ENCODE results near the gene FOXC1. TPM values are rescaled to one million over a fixed set of nuclear protein-coding genes. Genes with fewer than 3 reads are reported as not detected.

Gene FOXC1
- total RNA-seq, 1 donor from 2014 or later, result 4.9 TPM

- H3K27ac ChIP-seq, result no peak overlapping the region
- no peak for DNase-seq
- H3K4me3 ChIP-seq, result no peak overlapping the region
- no peaks in the 10 kb centered on the region for H3K4me1 ChIP-seq
- no peaks in the 10 kb centered on the region for H3K9me3 ChIP-seq
- intact Hi-C loops (cut with DNase I), result no loop called here
- no peaks in the 10 kb centered on the region for H3K36me3 ChIP-seq
- no peak for ATAC-seq
- H3K27me3 ChIP-seq, result no peaks in the 10 kb centered on the region
- TF ChIP-seq CTCF (IDR thresholded peaks at IDR 0.05), result no peak
Measured at GRCh38 chr6:1585669-1586049, 24.1 kb upstream of the FOXC1 start.

DNA sequence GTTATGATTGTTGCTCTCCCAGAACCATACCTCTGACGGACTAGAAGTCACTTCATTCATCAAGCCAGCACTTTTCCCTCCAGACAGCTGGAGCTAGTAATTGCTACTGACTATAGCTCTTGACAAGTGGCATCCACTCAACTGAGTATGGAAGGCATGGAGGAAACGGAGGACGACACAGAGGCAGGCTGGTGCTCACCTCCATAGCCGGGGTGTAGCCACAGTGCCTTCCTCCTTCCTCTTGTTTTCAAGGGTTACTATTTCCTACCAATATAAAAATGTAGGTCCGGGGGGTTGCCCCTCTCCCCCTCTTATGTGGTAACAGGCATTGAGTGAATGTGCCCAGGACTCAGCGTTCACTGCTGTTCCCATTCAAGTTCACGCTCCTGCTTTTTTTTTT, 23.5 kb upstream of the FOXC1 start:
- intact Hi-C loops (cut with DNase I), result no loop called here
- H3K9me3 ChIP-seq, result no peaks in the 10 kb centered on the region
- H3K36me3 ChIP-seq, result no peaks in the 10 kb centered on the region
- H3K27ac ChIP-seq, result no peak overlapping the region
- DNase-seq, result no peak
- no peak for ATAC-seq
- H3K4me1 ChIP-seq, result no peaks in the 10 kb centered on the region
- no peaks in the 10 kb centered on the region for H3K27me3 ChIP-seq
- TF ChIP-seq CTCF (IDR thresholded peaks at IDR 0.05), result no peak
- H3K4me3 ChIP-seq, result no peak overlapping the region

GRCh38 chr6:1586861-1587450, 22.8 kb upstream of the FOXC1 start:
- Histone ChIP-seq H3K27me3 (no peaks in the 10 kb centered on the region), H3K27ac (no peak overlapping the region), H3K4me3 (no peak overlapping the region), H3K36me3 (no peaks in the 10 kb centered on the region), H3K9me3 (no peaks in the 10 kb centered on the region), H3K4me1 (no peaks in the 10 kb centered on the region)
- ATAC-seq, result no peak
- no peak for DNase-seq
- intact Hi-C loops (cut with DNase I), result no loop called here
- TF ChIP-seq CTCF (IDR thresholded peaks at IDR 0.05), result no peak

GRCh38 chr6:1587546-1587945, 22.2 kb upstream of the FOXC1 start:
- intact Hi-C loops (cut with DNase I), result no loop called here
- Histone ChIP-seq H3K36me3 (no peaks in the 10 kb centered on the region), H3K27ac (no peak overlapping the region), H3K27me3 (no peaks in the 10 kb centered on the region), H3K9me3 (no peaks in the 10 kb centered on the region), H3K4me3 (no peak overlapping the region), H3K4me1 (no peaks in the 10 kb centered on the region)
- DNase-seq (no peak), ATAC-seq (no peak)
- TF ChIP-seq CTCF (IDR thresholded peaks at IDR 0.05), result no peak

GRCh38 chr6:1587977-1588376, 21.7 kb upstream of the FOXC1 start:
- no peak for ATAC-seq
- H3K27me3 ChIP-seq, result no peaks in the 10 kb centered on the region
- no peaks in the 10 kb centered on the region for H3K36me3 ChIP-seq
- no peak overlapping the region for H3K27ac ChIP-seq
- TF ChIP-seq CTCF (IDR thresholded peaks at IDR 0.05), result no peak
- no peaks in the 10 kb centered on the region for H3K4me1 ChIP-seq
- H3K4me3 ChIP-seq, result no peak overlapping the region
- no peaks in the 10 kb centered on the region for H3K9me3 ChIP-seq
- intact Hi-C loops (cut with DNase I), result no loop called here
- DNase-seq, result no peak

DNA sequence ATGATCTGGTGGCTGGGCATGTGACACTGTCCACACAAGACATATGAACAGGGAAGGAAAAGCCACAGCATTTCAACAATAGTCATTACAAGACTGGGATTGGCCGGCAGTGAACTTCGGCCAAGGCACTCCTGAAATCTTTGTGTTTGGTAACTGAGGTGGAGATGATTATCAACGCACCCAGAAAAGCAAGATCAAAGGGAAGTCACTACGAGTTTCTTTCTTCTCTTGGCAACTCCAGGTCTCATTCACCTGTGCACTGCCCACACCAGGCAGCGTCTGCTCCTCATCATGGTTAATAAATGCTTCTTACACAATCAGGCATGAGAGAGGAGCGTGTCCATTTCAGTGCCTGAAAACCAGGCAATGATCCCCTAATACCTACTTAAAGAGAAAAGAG, 20.5 kb upstream of the FOXC1 start:
- intact Hi-C loops (cut with DNase I), result no loop called here
- TF ChIP-seq CTCF (IDR thresholded peaks at IDR 0.05), result no peak
- DNase-seq (no peak), ATAC-seq (no peak)
- Histone ChIP-seq H3K27me3 (no peaks in the 10 kb centered on the region), H3K9me3 (no peaks in the 10 kb centered on the region), H3K27ac (no peak overlapping the region), H3K4me1 (no peaks in the 10 kb centered on the region), H3K4me3 (no peak overlapping the region), H3K36me3 (no peaks in the 10 kb centered on the region)
